Parathyroid adenoma (tissue), 2 donors: ENCODE data around the gene MORN4.

Experiments used
- H2AFZ ChIP-seq: fragments of 300-600 bp; sonication (generic); one replicate; pipeline ENCODE4 v1.7.0; 2017; ENCODE audit warnings: antibody characterized with exemption, mild to moderate bottlenecking
- H3K27ac ChIP-seq: fragments of 300-600 bp; sonication (generic); one replicate; pipeline ENCODE4 v1.7.0; 2017
- H3K27me3 ChIP-seq: fragments of 300-600 bp; sonication (generic); one replicate; pipeline ENCODE4 v1.7.0; 2017; ENCODE audit warnings: low read length; ENCODE audit not compliant: control insufficient read depth, insufficient read depth
- H3K36me3 ChIP-seq: fragments of 300-600 bp; sonication (generic); one replicate; pipeline ENCODE4 v1.7.0; 2017; ENCODE audit warnings: low read length; ENCODE audit not compliant: control insufficient read depth, insufficient read depth
- H3K4me1 ChIP-seq: fragments of 300-600 bp; sonication (generic); one replicate; pipeline ENCODE4 v1.7.0; 2017; ENCODE audit warnings: control low read depth
- H3K4me2 ChIP-seq: fragments of 300-600 bp; sonication (generic); one replicate; pipeline ENCODE4 v1.7.0; 2017; ENCODE audit warnings: low read length
- H3K4me3 ChIP-seq: fragments of 300-600 bp; sonication (generic); one replicate; pipeline ENCODE4 v1.7.0; 2017; ENCODE audit warnings: low read depth, low read length
- H3K79me2 ChIP-seq: fragments of 300-600 bp; sonication (generic); one replicate; pipeline ENCODE4 v1.7.0; 2017; ENCODE audit warnings: control low read depth
- H3K9ac ChIP-seq: fragments of 300-600 bp; sonication (generic); one replicate; pipeline ENCODE4 v1.7.0; 2017; ENCODE audit warnings: mild to moderate bottlenecking
- H3K9me3 ChIP-seq: fragments of 300-600 bp; sonication (generic); one replicate; pipeline ENCODE4 v1.7.0; 2017; ENCODE audit warnings: low read length; ENCODE audit not compliant: control insufficient read depth
- CTCF ChIP-seq: fragments of 300-600 bp; sonication (generic); IDR thresholded peaks from one replicate; pipeline ENCODE4 v1.7.0; 2017; ENCODE audit warnings: antibody characterized with exemption, mild to moderate bottlenecking
- donor health status: primary hyperparathyroidism.

MORN4 gene

DNA sequence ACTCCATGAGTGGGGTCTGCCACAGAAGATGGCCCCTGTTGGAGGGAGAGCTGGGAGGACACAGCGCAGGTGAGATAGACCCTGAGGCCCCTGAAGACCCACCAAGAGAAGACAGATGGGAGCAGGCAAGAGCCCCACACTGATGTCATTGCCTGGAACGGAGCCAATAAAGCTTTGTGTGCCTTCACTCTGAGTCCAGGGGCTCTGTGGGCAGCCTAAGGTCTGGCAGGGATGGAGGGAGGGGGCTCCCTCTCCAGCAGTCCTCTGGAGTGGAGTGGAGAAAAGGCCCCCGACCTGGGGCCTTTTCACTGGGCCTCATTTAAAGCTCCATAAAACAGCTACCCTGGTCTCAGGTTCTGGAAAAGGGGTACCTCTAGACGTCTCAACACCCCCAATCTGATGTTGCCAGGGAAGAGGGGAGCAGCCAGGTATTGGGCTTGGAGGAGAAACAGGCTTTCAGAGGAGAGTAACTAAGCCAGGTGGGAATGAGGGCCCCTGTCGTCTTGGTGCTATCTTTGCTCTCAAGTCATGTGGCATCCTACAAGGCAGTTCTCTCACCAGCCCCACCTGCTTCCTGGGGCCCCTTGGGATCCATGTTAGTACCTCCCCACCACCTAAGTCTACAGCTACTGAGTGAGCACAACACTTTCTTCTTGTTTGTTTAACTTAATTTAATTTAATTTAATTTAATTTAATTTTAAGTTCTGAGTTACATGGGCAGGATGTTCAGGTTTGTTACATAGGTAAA, 42.4 kb downstream of the MORN4 start:
- peaks cover 5% of the 10 kb centered on the region for H3K79me2 ChIP-seq
- no peak overlapping the region for H2AFZ ChIP-seq
- no peaks in the 10 kb centered on the region for H3K9me3 ChIP-seq
- H3K4me1 ChIP-seq: no peaks in the 10 kb centered on the region
- no peak for TF ChIP-seq CTCF
- H3K4me2 ChIP-seq: no peak overlapping the region
- no peaks in the 10 kb centered on the region for H3K36me3 ChIP-seq
- no peak overlapping the region for H3K9ac ChIP-seq
- H3K27me3 ChIP-seq: no peaks in the 10 kb centered on the region
- no peak overlapping the region for H3K4me3 ChIP-seq
- H3K27ac ChIP-seq: no peak overlapping the region

DNA sequence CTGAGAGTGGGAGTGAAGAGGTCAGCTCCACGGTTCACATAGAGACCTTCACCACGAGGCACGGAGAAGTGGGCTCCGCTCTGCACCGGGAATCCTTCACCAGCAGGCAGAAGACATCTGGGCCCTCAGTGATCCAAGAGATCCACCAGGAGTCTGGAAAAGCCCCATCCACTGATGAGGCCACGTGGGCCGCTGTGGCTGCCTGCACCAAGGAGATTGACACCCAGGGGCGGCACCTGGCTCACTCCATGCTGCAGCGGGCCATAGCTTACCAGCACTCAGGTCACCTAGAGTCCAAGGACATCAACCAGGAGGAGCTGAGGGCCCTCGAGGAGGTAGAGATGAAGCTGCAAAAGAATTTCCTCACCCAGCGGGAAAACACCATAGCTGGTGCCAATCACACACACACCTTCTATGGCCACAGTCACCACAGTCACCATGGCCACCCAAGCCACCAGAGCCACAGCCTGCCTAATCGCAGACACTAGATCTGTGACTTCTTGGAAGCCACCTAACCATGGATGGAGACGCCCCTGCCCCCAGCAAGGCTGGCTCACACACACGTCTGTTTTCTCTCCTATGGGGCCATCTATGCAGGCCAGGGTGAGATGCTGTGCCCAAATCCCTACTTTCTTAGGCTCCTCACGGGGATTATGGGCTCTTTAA, 43.1 kb downstream of the MORN4 start:
- no peak overlapping the region for H3K27ac ChIP-seq
- H3K4me1 ChIP-seq: peaks cover 4% of the 10 kb centered on the region

DNA sequence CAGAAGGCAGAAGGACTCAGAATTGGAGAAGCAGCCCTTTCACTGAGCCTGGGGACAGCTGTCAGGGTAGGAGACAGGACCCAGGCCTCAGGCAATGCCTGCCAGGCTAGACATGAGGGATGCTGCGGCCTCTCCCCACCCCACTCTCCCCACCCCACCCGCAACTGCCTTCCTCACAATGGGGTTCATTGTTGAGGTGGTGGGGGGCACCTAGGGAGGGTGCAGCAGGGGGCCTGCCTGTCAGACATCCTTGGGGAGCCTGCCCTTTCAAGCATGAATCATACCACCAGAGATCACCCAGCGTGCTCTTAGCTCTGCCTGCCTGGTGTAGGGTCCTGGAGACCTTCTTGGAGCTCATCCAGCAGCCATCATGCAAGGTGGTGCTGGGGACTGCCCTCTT, 43.8 kb downstream of the MORN4 start, which contains the start of gene C10orf62:
Gene C10orf62, plus strand, starts transcription at position 243 of the 400 bp plus-strand sequence. CDS start 177 bp downstream, outside the sequence.
- no peak for TF ChIP-seq CTCF
- H3K4me3 ChIP-seq: no peak within 1 kb of the TSS
- H3K9me3 ChIP-seq: no peaks in the 10 kb centered on the region
- no peak within 1 kb of the TSS for H3K4me2 ChIP-seq
- no peak within 1 kb of the TSS for H3K9ac ChIP-seq
- no peaks in the 10 kb centered on the region for H3K36me3 ChIP-seq
- peaks cover 10% of the 10 kb centered on the region for H3K4me1 ChIP-seq
- peaks cover 10% of the 10 kb centered on the region for H3K79me2 ChIP-seq
- no peaks in the 10 kb centered on the region for H3K27me3 ChIP-seq
- no peak within 1 kb of the TSS for H3K27ac ChIP-seq
- no peak within 1 kb of the TSS for H2AFZ ChIP-seq

More for the DNA sequence above, 43.1 kb downstream of the MORN4 start:
- Histone ChIP-seq H3K4me3 (no peak overlapping the region), H3K27me3 (no peaks in the 10 kb centered on the region), H3K9me3 (no peaks in the 10 kb centered on the region), H2AFZ (no peak overlapping the region), H3K79me2 (peaks cover 10% of the 10 kb centered on the region), H3K9ac (no peak overlapping the region), H3K36me3 (no peaks in the 10 kb centered on the region), H3K4me2 (no peak overlapping the region)
- TF ChIP-seq CTCF: no peak

DNA sequence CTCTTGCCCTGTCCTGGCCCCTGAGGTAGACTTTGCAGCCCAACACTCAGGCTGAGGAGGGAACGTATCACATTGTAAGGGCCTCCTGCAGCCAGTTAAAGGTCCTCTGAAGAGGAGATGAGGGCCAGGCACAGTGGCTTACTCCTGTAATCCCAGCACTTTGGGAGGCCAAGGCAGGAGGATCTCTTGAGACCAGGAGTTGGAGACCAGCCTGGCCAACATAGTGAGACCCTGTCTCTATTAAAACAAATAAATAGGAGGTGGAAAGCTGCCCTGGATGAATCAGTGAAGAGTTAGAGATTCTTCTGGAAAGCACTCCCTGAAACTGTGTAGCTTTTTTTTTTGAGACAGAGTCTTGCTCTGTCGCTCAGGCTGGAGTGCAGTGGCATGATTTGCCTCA, 46.1 kb downstream of the MORN4 start:
- no peak overlapping the region for H3K9ac ChIP-seq
- H3K27me3 ChIP-seq: no peaks in the 10 kb centered on the region
- no peak overlapping the region for H3K27ac ChIP-seq
- no peak overlapping the region for H3K4me2 ChIP-seq
- peaks cover 18% of the 10 kb centered on the region for H3K4me1 ChIP-seq
- H3K4me3 ChIP-seq: no peak overlapping the region
- no peaks in the 10 kb centered on the region for H3K36me3 ChIP-seq
- H3K79me2 ChIP-seq: peaks cover 16% of the 10 kb centered on the region
- TF ChIP-seq CTCF: no peak
- no peak overlapping the region for H2AFZ ChIP-seq
- H3K9me3 ChIP-seq: no peaks in the 10 kb centered on the region
